CD4-positive, alpha-beta T cell treated with Interleukin-4 for 4 hours (primary cell): ENCODE data around the gene AKNAD1.
"Not testable (repeated sequence)": the region's sequence is repeated elsewhere in the genome, so short reads cannot be mapped to it uniquely, and the experiment has no call there.

Experiments used
- DNase-seq: peaks from one replicate; pipeline ENCODE4 v3.0.0-alpha.2; 2020

Gene AKNAD1

GRCh38 chr1:108829498-108829916 is 27.4 kb downstream of the AKNAD1 start:
- DNase-seq: no peak

DNA sequence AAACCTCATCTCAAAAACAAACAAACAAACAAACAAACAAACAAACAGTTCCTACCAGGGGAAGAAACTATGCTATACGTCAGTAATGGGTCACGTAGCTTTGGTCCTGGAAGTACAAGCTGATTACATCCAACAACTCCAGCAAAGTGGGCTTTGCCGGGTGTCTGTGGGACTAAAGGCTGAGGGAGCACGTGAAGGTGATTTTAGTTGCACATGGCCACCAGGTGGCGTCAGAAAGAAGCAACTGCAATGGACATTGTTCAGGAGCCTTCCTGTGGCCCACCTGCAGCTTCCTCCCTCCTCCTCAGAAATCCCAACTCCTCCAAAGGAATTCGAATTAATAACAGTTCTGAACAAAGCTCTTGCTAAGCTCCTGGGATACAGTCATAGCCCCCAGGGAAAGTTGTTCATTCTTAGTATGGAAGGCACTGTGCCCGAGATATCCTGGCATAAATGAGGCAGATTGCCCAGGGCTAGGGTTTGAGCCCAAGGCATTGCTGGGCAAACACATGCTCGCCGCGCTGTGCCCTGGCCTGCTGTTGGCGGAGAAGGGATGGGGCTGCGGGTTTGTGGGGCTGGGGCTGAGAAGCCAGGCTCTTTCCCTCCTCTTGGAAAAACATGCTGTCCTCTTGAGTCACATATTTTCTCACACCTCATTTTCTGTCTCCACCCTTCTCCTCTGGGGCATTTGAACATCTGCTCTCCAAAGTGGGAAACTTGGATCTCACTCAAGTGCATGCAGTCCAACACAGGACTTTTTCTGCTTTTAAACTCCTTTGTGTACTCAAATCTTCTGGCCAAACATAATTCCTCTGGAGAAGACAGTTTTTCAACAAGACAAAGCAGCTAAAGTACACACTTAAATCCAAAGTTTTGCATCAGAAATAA is 28.6 kb downstream of the AKNAD1 start:
- peak; percentile 61 for DNase-seq

- no peak for DNase-seq
Observed at GRCh38 chr1:108826081-108826635, 30.7 kb downstream of the AKNAD1 start.

DNA sequence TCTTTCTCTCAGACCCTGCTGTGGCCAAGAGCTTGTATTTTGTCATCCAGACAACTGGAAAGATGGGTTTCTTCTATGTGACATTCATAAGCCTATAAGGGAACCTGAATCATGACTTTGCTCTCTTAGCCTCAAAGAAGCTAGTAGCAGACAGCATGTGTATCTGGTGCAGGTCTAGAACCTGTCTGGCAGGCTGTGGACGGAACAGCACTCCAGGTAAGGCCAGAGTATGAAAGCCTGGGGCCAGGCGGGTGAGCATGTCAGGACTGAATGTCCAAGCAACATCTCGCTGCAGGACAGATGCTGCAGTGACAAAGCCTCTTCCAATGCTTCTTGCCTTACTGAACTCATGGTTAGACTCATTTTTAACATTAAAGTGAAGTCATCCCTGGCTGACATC is 32.8 kb downstream of the AKNAD1 start:
- no peak for DNase-seq

DNA sequence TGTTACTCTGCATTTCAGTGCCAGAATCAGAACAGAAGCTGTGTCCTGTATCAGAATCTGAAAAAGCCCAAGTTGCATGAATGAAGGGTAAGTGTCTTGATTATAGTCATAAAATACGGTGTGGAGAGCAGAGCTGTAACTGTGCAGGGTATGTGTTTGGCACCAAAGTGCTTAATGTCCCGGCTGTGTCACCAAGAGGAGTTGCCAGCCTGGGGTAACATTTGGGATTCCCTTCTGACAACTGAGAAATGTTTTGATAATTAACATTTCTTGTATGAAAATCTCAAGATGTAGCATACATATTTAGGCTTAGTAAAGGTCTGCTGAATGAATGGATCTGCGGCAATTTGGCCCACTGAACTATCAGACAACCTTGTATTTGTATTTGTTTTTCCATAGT is 33.3 kb downstream of the AKNAD1 start:
- no peak for DNase-seq

GRCh38 chr1:108819878-108820277 is 37.0 kb downstream of the AKNAD1 start:
- no peak for DNase-seq

DNA sequence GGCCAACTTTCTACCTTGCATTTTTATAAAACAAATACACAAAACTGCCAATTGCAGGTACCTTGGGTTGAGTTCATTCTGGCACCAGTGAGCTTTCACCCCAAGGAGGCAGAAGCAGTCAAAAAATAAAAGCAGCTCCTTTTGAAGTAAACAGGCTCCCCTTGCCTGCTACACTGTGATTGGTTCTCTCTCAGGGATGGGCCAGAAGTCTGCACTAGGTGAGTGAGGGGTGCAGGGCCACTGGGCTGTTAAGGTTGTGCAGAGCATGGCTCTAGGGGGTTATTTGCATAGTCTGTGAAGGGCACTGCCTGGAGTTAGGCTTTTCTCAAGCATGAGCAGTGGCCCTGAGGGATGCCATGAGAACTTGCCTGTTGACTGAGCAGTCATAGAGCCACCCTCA is 39.1 kb downstream of the AKNAD1 start:
- no peak for DNase-seq

DNA sequence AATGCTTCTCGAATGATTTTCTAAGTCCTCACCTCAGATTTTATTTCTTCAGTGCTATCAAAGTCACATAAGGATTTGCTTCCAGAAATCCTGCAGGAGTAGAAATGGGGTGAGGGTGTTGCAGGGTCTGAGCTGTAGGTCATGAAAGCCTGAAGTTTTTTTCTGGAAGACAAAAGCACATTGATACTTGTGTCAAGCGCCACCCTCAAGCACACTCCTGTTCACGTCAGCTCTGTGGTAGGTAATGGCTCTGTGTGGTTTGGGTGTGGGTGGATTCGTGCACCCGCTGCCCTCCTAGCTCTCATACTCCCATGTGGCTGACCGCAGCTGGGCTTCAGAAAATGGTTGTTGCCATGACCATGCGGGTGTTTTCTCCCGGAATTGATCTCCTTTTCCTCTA is 39.9 kb downstream of the AKNAD1 start:
- no peak for DNase-seq

DNA sequence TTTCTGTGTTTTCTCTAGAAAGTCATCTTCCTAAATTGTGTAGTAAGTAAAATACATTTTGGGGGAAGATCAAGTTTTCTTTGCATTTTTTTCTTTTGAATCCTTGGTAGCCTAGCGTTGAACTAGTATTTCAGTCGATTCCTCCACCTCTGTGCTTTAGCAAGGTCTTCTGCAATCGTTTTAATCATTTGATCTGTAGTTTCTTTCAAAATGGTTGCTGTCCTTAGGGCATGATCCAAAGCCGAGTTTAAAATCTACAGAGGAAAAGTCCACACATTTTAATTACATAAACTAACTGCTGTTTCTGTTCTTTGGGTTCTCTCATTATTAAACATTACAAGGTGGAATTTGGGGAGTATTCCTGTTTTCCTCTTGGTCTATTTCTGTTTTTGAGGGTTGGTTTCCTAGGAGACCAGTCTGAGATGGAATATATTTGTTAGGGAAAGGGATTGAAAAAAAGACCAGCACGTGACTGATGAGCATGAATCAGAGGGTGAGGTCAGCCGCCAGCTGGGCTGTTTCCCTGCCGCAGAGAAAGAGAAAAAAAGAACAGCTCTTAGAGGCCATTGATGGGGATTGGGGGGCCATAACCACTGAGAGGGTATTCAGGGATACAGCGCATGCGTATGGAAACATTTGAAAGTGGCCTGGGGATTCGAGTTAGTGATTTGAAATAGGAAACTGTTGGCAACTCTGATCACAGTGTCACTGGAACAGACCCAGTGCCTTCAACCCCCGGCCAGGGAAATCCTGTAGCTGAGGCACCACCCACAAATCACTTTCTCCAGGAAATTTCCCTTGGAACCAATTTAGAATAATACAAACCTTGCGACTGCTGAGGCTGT is 40.6 kb downstream of the AKNAD1 start:
- DNase-seq: no peak

DNA sequence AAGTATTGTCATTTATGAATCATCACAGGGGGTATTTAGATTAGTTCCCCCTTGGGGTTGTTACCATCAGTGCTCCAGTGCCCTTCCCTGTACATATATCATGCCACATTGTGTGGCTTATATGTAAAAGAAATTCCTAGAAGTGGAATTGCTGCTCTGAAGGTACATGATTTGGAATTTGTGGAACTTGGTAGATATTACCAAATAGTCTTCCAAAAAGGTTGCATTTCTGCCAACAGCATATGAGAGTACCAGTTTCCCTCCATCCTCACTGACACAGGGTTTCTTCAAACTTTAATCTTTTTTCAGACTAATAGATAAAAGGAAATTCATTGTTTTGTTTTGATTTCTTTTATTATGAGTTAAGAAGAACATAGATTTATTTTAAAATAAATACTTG is 41.3 kb downstream of the AKNAD1 start:
- no peak for DNase-seq

GRCh38 chr1:108814343-108815125 is 42.4 kb downstream of the AKNAD1 start:
- DNase-seq: no peak

DNA sequence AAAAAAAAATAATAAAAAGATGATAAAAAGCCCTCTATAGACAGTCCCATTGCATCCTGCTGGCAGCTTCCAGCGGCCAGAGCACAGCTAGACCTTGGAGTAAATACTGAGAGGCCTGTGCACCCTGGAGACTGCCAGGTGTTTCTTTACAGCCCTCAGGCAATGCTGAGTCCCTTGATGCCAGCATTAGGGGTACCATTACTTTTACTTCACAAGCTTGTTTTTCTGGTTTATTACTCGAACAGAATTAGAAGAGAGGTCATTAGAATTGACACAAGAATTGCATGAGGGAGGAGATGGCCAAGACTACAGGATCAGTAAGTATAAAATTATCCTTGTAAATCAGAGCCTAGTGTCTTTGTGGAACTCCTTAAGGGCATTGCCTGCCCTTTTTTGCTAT is 43.6 kb downstream of the AKNAD1 start:
- DNase-seq: no peak

- DNase-seq: no peak
Observed at GRCh38 chr1:108811611-108812010, 45.3 kb downstream of the AKNAD1 start.

DNA sequence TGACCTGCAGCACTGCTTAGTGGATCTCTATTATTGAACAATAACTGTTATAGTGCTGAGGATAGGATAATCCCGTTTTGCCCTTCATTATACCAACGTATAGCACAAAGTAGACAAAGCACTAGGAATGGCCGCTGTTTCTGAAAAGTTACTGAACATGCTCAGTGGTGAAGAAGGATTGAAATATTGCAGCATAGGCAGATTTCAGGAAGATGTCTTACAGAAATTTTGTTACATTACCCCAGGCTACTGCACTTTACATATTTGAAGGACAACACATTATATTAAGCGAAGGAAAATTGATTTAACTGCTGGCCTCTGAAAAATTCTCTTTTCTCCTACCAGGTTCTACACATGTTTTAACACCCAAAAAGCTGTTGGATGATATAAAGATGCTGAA is 48.5 kb downstream of the AKNAD1 start:
- DNase-seq: no peak

- DNase-seq: no peak
Observed at GRCh38 chr1:108803548-108803947, 53.3 kb downstream of the AKNAD1 start.

DNA sequence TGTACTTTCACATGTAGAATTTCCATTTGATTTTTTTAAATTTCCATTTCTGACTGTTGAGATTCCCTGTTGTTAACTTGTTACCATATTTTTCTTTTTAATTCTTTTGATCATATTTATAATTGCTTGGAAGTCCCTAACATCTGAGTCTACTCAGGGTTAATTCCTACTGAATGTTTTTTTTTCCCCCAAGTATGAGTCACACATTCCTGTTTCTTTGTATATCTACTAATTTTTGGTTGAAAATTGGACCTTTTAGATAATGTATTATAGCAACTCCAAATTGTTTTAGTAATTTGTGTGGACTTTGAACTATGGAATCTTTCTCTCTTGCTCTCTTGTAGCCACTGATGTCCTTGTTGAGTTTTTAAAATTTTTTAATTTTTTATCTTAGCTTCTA is 55.8 kb downstream of the AKNAD1 start:
- no peak for DNase-seq

GRCh38 chr1:108799001-108799400 is 57.9 kb downstream of the AKNAD1 start:
- DNase-seq: no peak

- no peak for DNase-seq
Observed at GRCh38 chr1:108792420-108792819, 64.5 kb downstream of the AKNAD1 start.

DNA sequence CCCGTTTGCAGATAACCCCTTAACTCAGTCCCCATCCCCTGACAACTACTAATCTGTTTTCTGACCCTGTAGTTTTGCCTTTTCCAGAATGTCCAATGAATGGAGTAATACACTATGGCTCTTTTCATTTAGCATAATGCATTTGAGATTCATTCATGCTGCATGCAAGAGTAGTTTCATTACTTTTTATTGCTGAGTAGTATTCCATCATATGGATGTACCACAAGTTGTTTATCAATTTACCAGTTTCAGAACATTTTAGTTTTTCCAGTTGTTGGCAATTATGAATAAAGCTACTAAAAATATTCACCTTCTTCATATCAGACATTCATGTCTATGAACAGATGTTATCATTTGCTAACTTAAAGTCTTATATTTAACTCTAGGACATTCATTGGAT is 65.1 kb downstream of the AKNAD1 start:
- no peak for DNase-seq

DNA sequence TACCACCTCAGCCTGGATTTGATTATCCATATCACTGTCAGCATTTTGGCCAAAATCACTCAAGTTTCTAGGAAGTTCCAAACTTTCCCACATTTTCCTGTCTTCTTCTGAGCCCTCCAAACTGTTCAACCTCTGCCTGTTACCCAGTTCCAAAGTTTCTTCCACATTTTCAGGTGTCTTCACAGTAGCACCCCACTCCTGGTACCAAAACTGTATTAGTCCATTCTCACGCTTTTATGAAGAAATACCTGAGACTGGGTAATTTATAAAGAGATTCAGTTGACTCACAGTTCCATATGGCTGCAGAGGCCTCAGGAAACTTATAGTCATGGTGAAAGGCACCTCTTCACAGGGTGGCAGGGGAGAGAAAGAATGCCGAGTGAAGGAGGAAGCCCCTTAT is 71.0 kb downstream of the AKNAD1 start:
- no peak for DNase-seq

- DNase-seq: no peak
Observed at GRCh38 chr1:108785264-108785663, 71.6 kb downstream of the AKNAD1 start.

- not testable (repeated sequence) for DNase-seq
Observed at GRCh38 chr1:108781575-108781944, 75.3 kb downstream of the AKNAD1 start.
